ENCODE data around the gene FITM2.

- TF ChIP-seq POLR2A (IDR thresholded peaks at IDR 0.05; ENCODE audit: low read depth, low read length) (no peak), TAF1 (IDR thresholded peaks at IDR 0.05; ENCODE audit: borderline replicate concordance, low read depth, low read length) (no peak), POLR2AphosphoS5 (IDR thresholded peaks at IDR 0.05; ENCODE audit: low read depth, low read length) (no peak)
Observed at GRCh38 chr20:44291754-44292153, 19.2 kb downstream of the FITM2 start.
